ENCODE results near the gene STPG3.
"Not testable (repeated sequence)": the region's sequence is repeated elsewhere in the genome, so short reads cannot be mapped to it uniquely, and the experiment has no call there.

STPG3 gene

DNA sequence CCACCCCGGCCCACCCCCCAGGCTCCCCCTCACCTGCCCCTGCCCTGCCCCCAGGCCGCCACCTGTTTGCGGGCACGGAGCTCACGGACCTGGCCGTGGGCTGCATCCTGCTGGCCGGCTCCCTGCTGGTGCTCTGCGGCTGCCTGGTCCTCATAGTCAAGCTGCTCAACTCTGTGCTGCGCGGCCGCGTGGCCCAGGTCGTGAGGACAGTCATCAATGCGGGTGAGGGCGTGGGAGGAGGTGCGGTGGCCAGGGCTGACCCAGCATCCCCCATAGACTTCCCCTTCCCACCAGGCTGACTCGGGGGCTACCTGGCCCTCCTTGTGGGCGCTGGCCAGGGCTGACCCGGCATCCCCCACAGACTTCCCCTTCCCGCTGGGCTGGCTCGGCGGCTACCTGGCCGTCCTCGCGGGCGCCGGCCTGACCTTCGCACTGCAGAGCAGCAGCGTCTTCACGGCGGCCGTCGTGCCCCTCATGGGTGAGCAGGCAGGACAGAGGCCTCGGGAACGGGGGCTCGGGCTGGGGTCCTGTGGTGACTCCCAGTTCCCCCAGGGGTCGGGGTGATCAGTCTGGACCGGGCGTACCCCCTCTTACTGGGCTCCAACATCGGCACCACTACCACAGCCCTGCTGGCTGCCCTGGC lies 16.9 kb upstream of the STPG3 start:
- no peak for DNase-seq (ENCODE audit: low read depth)

DNA sequence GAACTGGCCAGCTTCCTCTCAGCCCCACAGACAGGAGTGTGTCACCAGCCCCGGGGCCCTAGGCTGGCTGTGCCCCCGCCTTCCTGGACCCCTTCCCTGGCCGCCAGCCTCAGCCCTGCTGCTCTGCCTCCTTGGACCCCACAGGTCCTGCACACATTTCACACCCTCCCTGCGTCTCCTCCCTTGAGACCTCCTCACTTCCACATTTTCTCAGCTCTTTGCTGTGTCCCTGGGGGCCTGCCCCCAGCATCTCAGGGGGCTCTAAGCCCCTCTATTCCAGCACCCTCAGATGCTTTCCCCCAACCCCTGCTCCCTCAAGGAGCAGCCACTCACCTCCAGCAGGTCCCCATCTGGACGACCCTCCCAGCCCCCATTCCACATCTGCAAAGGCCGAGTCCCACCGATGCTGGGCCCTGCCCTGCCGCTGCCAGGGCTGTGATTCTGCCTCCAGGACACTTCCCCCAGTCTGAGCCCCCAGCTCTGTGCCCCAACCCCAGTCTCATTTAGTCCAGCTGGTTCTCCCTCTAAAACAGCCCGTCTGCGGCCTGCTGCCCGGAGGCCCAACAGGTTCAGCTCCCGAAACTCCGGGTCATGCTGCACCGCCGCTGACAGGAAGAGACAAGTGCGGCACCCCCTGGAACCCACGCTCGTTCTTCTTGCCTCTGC lies 16.2 kb upstream of the STPG3 start:
- no peak for DNase-seq (ENCODE audit: low read depth)

DNA sequence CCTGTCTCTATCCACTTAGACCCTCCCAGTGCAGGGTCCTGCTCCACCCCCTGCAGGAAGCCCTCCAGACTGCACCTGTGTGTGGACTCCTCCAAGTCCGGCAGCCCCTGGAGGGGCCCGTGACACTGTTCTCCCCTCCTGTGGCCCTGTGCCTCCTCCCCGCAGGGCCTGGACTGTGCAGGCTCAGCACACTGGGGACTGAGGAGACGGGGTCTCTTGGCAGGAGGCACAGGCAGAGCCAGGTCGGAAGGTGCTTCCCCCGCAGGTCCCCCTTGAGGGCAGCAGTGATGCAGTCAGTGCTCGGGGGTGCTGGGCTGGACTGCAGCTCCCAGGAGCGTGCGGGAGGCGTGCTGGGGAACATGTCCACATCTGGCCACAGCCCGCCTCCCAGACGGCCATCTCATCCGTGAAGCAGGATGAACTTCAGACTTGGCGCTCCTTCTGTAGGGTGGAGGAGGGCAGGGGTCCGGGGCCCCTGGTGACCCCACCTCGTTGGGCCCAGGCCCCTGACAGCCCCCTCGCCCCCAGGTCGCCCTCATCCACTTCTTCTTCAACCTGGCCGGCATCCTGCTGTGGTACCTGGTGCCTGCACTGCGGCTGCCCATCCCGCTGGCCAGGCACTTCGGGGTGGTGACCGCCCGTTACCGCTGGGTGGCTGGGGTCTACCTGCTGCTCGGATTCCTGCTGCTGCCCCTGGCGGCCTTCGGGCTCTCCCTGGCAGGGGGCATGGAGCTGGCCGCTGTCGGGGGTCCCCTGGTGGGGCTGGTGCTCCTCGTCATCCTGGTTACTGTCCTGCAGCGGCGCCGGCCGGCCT lies 15.5 kb upstream of the STPG3 start:
- DNase-seq (ENCODE audit: low read depth), result no peak

DNA sequence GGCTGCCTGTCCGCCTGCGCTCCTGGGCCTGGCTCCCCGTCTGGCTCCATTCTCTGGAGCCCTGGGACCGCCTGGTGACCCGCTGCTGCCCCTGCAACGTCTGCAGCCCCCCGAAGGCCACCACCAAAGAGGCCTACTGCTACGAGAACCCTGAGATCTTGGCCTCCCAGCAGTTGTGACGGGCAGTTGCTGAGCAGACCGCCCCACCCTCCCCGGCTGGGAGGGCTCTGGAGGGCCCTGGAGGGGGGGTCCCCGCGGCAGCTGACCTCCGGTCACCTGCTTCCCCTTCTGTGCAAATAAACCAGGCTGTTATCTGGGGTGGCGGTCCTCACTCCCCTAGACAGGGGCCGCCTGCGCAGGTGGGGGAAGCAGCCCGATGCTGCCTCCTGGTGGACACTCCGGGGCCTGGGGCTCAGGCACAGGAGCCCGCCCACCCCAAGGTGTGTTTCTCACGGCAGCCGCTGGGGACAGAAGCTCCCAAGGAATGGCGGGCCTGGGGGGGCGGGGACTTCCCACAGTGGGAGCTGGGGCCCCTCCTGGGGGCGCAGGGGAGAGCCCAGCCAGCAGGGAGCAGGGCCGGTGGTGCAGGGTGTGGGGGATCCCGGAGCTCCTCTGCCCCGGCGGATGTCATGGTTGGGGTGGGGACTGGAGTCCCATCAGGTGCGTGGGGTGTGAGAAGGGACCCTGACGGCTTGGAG lies 14.7 kb upstream of the STPG3 start:
- peak; percentile 79 for DNase-seq (ENCODE audit: low read depth)

DNA sequence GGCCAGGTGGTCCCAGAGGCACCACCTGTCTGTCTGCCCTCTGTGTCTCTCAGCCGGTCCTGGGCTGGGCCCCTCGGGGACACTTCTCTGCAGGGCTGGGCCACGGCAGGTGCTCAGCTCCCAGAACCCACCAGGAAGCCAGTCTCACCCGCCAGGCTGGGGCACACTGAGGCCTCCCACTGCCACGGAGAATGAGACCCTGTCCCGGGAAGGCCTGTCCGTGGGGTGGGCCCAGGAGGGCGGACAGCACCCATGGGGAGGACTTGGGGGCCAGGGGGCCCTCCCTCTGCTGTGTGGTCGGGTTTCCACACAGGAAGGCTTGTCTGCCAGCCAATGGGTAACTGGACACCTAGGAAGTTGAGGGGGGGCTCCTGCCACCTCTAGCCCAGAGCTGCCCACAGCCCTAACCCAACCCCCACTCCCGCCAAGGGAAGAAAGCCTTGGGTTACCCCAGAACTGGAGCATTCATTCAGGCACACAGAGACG lies 14.1 kb upstream of the STPG3 start:
- DNase-seq (ENCODE audit: low read depth), result no peak

DNA sequence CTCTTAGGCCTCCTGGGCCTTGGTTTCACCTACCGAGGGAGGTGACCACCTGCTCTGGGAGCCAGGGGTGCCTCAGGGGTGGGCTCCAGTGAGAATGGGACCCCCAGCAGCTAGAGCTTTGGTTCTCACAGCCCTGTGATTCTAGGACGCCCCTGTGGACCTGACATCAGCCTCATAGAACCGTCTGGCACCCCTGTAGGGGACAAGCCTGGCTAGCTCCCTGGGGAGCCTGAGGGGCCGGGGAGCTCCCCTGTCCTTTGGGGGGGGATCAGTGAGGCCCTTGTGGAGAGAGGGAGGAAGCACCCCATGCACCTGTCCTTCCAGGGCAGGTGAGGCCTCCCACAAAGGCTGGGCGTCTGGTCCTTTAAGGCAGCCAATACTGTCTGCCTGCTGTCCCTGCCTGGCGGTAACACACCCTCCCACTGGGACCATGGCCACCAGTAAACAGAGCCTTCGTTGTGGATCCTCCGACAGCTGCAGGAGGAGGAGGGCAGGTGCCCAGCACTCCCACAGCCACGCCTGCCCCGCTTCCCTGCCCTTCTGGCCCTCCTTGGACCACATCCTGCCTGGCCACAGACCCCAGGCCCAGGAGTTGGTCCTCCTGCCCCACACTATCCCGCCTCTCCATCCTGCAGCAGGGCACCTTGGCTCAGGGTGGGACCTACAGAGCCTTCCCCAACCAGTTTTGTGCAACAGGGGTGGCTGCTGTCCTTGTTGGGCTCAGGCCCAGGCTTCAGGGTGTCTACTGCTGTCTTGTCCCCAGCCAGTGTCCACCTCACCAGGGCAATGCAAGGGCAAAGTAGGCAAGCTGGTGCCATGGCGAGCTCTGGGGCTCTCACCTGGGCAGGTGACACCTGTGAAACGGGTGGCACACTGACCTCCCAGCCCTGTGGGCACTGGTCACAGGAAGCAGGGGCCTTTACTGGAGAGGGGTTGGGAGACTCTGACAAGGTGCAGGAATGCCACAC lies 13.0 kb upstream of the STPG3 start:
- no peak for DNase-seq (ENCODE audit: low read depth)

DNA sequence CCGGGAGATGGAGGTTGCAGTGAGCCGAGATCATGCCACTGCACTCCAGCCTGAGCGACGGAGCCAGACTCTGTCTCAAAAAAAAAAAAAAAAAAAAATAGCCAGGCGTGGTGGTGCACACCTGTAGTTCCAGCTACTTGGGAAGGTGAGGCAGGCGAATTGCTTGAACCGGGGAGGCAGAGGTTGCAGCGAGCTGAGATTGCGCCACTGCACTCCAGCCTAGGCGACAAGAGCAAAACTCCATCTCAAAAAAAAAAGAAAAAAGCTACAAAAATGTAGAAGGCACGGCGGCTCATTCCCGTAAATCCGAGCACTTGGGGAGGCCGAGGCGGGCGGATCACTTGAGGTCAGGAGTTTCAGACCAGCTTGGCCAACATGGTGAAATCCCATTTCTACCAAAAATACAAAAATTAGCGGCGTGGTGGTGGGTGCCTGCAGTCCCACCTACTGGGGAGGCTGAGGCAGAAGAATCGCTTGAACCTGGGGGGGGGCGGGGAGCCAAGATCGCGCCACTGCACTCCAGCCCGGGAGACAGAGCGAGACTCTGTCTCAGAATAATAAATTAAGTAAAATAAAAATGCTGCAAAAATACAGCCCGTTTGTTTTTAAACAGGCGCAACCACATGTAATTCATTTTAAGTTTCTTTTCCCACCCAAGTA lies 11.4 kb upstream of the STPG3 start:
- DNase-seq (ENCODE audit: low read depth), result not testable (repeated sequence)

DNA sequence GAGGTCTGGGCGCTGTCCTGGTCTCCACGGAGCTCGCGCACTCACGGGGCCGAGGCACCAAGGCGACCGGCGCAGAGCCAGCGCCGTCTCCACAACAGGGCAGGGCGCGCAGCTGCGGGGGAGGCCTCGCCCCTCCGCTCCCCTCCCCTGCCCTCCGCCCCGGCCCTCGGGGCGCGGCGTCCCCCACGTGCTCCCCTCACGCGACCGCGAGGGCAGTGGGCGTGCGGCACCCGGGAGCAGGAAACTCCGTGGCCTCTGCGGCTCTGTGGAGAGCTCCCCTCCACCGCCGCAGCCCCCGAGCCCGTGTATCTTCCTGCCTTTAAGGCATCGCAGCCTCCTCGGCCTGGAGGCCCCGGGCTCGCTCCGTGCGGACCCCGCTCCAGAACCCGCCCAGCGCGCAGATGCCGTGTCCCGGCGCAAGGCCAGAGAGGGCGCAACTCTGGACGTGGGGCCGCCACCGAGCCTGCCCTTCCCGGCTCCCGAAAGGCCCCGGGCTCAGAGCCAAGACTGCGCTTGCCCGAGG lies 10.7 kb upstream of the STPG3 start:
- no peak for DNase-seq (ENCODE audit: low read depth)

DNA sequence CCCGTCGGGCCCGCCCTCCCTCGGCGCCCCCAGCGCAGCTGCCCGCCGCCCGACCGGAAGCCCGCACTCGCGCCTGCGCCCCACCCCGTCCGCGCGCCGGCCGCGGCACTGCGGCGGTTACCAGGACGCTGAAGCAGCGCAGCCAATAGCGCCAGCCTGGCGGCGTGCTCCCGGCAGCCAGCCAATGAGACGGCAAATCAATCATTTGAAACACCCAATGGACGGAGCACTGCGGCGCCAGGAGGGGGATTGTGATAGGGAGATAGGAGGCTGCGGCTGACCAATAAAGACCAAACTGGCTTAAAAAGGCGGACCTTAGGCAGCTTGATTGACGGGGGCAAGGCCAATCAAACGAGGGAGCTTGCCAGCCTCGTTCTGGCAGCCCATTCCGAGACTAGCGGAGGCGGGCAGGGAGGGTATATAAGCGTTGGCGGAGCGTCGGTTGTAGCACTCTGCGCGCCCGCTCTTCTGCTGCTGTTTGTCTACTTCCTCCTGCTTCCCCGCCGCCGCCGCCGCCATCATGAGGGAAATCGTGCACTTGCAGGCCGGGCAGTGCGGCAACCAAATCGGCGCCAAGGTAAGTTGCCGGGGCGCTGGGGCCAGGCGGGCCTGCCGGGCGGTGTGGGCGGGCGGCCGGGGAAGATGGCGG lies 10.1 kb upstream of the STPG3 start, which contains the start of gene TUBB4B:
TSS of gene TUBB4B (plus strand) at position 447 of the 649 bp plus-strand sequence. CDS start at position 521, 74 bp downstream.
- DNase-seq (ENCODE audit: low read depth), result peak; percentile 90

DNA sequence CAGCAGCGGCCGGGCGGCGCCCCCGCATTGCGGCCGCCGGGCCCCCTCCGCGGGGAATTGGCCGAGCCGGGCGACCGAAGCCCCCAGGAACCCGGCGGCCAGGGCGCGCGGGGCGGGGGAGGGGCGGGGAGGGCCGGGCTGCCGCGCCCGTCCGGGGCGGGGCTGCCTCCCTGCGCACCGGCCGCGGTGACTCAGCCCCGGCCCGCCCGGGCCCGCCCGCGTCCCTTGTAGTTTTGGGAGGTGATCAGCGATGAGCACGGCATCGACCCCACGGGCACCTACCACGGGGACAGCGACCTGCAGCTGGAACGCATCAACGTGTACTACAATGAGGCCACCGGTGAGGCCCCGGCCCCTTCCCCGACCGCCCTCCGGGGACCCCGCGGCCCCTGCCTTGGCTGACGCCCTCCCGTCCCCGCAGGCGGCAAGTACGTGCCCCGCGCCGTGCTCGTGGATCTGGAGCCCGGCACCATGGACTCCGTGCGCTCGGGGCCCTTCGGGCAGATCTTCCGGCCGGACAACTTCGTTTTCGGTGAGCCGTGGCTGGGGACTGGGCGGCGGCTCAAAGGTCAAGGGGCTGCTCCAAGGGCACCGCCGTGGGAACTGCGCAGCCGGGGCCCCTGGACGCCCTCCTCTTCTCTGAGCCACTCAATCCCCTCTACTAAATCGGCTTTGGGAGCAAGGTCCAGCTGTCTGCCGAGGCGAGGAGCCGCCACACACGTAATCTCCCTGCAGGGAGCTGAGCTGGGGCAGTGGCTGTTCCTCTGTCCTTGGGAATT lies 9.4 kb upstream of the STPG3 start:
- DNase-seq (ENCODE audit: low read depth), result peak; percentile 49

DNA sequence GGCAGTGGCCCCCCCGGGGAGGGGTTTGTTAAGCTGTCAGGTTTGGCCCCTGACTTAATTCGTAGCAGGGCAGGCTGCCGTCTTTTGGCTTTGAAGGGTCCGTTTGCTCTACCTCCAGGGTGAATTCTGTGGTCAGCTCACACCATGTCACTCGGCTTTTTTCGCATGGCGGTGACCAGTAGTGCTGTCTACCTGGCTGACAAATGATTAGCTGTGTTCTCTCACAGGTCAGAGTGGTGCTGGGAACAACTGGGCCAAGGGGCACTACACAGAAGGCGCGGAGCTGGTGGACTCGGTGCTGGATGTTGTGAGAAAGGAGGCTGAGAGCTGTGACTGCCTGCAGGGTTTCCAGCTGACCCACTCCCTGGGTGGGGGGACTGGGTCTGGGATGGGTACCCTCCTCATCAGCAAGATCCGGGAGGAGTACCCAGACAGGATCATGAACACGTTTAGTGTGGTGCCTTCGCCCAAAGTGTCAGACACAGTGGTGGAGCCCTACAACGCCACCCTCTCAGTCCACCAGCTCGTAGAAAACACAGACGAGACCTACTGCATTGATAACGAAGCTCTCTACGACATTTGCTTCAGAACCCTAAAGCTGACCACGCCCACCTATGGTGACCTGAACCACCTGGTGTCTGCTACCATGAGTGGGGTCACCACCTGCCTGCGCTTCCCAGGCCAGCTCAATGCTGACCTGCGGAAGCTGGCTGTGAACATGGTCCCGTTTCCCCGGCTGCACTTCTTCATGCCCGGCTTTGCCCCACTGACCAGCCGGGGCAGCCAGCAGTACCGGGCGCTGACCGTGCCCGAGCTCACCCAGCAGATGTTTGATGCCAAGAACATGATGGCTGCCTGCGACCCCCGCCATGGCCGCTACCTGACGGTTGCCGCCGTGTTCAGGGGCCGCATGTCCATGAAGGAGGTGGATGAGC lies 8.6 kb upstream of the STPG3 start:
- no peak for DNase-seq (ENCODE audit: low read depth)

DNA sequence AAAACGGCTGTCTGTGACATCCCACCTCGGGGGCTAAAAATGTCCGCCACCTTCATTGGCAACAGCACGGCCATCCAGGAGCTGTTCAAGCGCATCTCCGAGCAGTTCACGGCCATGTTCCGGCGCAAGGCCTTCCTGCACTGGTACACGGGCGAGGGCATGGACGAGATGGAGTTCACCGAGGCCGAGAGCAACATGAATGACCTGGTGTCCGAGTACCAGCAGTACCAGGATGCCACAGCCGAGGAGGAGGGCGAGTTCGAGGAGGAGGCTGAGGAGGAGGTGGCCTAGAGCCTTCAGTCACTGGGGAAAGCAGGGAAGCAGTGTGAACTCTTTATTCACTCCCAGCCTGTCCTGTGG lies 7.8 kb upstream of the STPG3 start:
- DNase-seq (ENCODE audit: low read depth), result not testable (repeated sequence)

DNA sequence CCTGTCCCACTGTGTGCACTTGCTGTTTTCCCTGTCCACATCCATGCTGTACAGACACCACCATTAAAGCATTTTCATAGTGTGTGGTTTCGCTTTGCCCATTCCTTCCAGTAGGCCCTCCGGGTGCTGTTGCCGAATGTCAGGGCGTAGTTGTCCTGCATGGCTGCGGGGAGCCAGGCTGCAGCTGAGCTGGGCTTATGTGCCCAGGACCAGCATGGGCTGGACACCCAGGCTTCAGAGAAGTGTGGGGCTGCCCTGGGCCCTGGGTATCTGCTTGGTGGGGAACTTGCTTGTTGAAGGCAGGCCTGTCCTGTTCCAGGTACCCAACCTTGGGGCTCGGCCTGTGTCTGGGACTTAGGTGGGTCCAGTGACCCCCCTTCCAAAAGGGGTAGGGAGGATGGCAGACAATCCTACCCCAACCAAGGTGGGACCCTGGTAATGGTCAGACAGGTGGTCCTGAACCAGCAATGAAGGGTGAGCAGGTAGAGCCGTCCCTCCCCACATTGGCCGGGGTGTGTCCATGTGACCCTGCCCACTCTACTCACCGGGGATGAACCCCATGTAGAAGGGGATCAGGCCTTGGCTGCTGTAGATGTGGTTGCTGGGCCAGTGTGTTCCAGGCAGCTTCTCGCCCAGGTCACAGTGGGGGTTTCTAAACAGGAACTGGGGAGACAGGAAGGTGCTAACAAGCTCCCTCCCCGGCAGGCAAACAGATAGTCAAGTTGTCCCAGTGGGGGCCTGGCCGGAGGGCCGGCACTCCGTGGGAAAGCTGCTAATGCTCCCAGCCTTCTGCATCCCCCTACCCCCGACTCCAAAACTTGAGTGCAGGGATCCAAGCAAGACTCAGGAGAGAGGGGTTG lies 7.2 kb upstream of the STPG3 start:
- DNase-seq (ENCODE audit: low read depth), result no peak

DNA sequence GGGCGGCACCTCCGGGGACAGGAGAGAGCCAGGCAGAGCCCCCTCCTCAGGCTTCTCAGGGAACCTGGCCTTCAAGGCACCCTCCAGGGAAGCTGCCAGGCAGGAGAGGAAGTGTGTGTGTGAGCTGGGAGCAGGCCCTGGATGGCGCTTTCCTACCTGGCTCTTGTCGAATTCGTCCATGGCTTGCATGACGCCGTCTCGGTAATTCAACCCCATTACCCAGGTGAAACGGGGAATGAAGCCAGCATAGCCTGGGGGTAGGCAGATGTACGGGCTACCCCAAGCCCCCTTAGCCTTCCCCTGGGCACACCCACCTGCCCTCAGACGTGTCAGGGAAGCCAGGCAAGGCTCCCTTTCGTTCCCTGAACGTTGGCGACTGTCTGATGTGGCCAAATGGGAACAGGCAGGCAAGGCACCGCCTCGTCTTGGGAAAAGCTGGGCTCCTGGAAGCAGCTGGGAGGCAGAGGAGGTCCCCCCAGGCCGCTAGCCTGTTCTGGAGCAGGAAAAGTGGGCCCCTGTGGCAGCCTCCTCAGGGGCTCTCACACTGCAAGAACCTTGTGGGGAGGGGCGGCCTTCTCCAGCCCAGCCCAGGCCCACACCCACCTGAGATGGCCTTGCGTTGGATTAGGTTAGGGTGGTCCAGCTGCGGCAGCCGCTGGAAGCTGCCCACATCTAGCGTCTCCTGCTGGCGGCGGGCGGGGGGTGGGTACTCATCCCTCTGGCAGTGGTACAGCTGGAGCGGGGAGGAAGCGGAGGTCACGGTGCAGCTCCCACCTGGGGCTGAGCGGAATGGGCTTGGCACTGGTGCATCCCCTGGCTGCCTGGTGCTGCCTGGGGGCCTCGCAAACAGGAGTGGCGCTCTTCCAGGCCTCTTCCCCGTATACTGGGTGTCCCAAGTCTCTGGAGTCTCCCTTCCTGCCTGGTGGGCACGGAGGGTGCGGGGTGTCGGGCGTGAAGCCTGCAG lies 6.3 kb upstream of the STPG3 start:
- no peak for DNase-seq (ENCODE audit: low read depth)

All from stimulated activated CD8-positive, alpha-beta memory T cell treated with anti-CD3 and anti-CD28 coated beads, Interleukin-15, amount 100 ng/mL, for 24 hours (primary cell).